ENCODE results near the gene ECT2L.
"Not testable (repeated sequence)": the region's sequence is repeated elsewhere in the genome, so short reads cannot be mapped to it uniquely, and the experiment has no call there.

ECT2L gene

GRCh38 chr6:138865480-138866109, 69.7 kb downstream of the ECT2L start:
- DNase-seq, result no peak

GRCh38 chr6:138868181-138868580, 72.3 kb downstream of the ECT2L start:
- DNase-seq, result no peak

GRCh38 chr6:138869398-138869797, 73.5 kb downstream of the ECT2L start:
- DNase-seq, result no peak

GRCh38 chr6:138873191-138873590, 77.3 kb downstream of the ECT2L start:
- DNase-seq, result no peak

GRCh38 chr6:138882369-138883017, 86.6 kb downstream of the ECT2L start:
- DNase-seq, result no peak

- no peak for DNase-seq
These were observed 89.4 kb downstream of the ECT2L start for GRCh38 chr6:138885156-138885819.

GRCh38 chr6:138891255-138891986, 95.5 kb downstream of the ECT2L start:
- DNase-seq, result no peak

GRCh38 chr6:138896104-138896756, 100.3 kb downstream of the ECT2L start:
- no peak for DNase-seq

- no peak for DNase-seq
These were observed 101.1 kb downstream of the ECT2L start for GRCh38 chr6:138897031-138897430.

GRCh38 chr6:138907167-138907566, 111.3 kb downstream of the ECT2L start:
- no peak for DNase-seq

GRCh38 chr6:138909511-138909910, 113.6 kb downstream of the ECT2L start:
- no peak for DNase-seq

- DNase-seq, result no peak
These were observed 114.1 kb downstream of the ECT2L start for GRCh38 chr6:138909975-138910374.

GRCh38 chr6:138912308-138912707, 116.4 kb downstream of the ECT2L start:
- no peak for DNase-seq

- no peak for DNase-seq
These were observed 118.8 kb downstream of the ECT2L start for GRCh38 chr6:138914701-138915100.

GRCh38 chr6:138920906-138921305, 125.0 kb downstream of the ECT2L start:
- DNase-seq, result no peak

- DNase-seq, result no peak
These were observed 127.7 kb downstream of the ECT2L start for GRCh38 chr6:138923561-138923960.

GRCh38 chr6:138925806-138926205, 129.9 kb downstream of the ECT2L start:
- DNase-seq, result no peak

- no peak for DNase-seq
These were observed 130.7 kb downstream of the ECT2L start for GRCh38 chr6:138926579-138926978.

- no peak for DNase-seq
These were observed 135.8 kb downstream of the ECT2L start for GRCh38 chr6:138931660-138932059.

- not testable (repeated sequence) for DNase-seq
These were observed 141.0 kb downstream of the ECT2L start for GRCh38 chr6:138936873-138937272.

GRCh38 chr6:138943089-138943625, 147.3 kb downstream of the ECT2L start:
- DNase-seq, result no peak

GRCh38 chr6:138944412-138944811, 148.5 kb downstream of the ECT2L start:
- no peak for DNase-seq

GRCh38 chr6:138945354-138945753, 149.5 kb downstream of the ECT2L start:
- DNase-seq, result no peak

All from SIG-M5 (cell line).